Neural cell (in vitro differentiated cells): Measurements from ENCODE around the gene ATAD1. TPM values are rescaled to one million over a fixed set of nuclear protein-coding genes. Genes with fewer than 3 reads are reported as not detected.

ENCODE experiments used
- H2AFZ ChIP-seq: fragments of 200-600, 300-800 bp; sonication (generic), shearing (Covaris generic); 2 replicates; pipeline ENCODE4 v1.6.0; 2014; ENCODE audit warnings: low read depth, mild to moderate bottlenecking, antibody characterized with exemption, low read length, moderate library complexity
- H3F3A ChIP-seq: fragments of 200-600 bp; shearing (Covaris generic); 2 replicates; pipeline ENCODE4 v1.6.1; 2016; ENCODE audit warnings: mild to moderate bottlenecking, moderate library complexity, mixed read lengths, antibody characterized with exemption, low read length; ENCODE audit not compliant: insufficient read depth, poor library complexity, severe bottlenecking
- H3K27ac ChIP-seq: fragments of 200-600, 300-800 bp; sonication (generic), shearing (Covaris generic); 2 replicates; pipeline ENCODE4 v1.5.1; 2014; ENCODE audit warnings: mild to moderate bottlenecking, low read length, moderate library complexity
- H3K27me3 ChIP-seq: fragments of 300-800, 200-600 bp; sonication (generic), shearing (Covaris generic); 2 replicates; pipeline ENCODE4 v1.6.0; 2014; ENCODE audit warnings: mild to moderate bottlenecking, low read depth, low read length, moderate library complexity; ENCODE audit not compliant: insufficient read depth
- H3K36me3 ChIP-seq: fragments of 300-800, 200-600 bp; sonication (generic), shearing (Covaris generic); 2 replicates; pipeline ENCODE4 v1.5.1; 2014; ENCODE audit warnings: mild to moderate bottlenecking, antibody characterized with exemption, low read length, moderate library complexity; ENCODE audit not compliant: insufficient read depth
- H3K4me2 ChIP-seq: fragments of 300-800, 200-600 bp; sonication (generic), shearing (Covaris generic); 2 replicates; pipeline ENCODE4 v1.6.0; 2014; ENCODE audit warnings: mild to moderate bottlenecking, low read length
- H3K4me3 ChIP-seq: fragments of 300-800, 200-600 bp; sonication (generic), shearing (Covaris generic); 2 replicates; pipeline ENCODE4 v1.5.1; 2014; ENCODE audit warnings: mild to moderate bottlenecking, low read length, moderate library complexity
- H3K79me2 ChIP-seq: fragments of 200-600 bp; shearing (Covaris generic); replicated peaks from 2 replicates; pipeline ENCODE4 v1.6.0; 2014; ENCODE audit warnings: mild to moderate bottlenecking, low read length, moderate library complexity; ENCODE audit not compliant: insufficient read depth
- H3K9ac ChIP-seq: fragments of 300-800, 200-600 bp; sonication (generic), shearing (Covaris generic); 2 replicates; pipeline ENCODE4 v1.6.1; 2016; ENCODE audit warnings: mild to moderate bottlenecking, low read length, mixed read lengths
- H3K9me2 ChIP-seq: fragments of 200-600 bp; shearing (Covaris generic); 2 replicates; pipeline ENCODE4 v1.6.1; 2016; ENCODE audit warnings: mild to moderate bottlenecking, low read length, mixed read lengths; ENCODE audit not compliant: insufficient read depth
- H3K9me3 ChIP-seq: fragments of 200-600, 300-800 bp; sonication (generic), shearing (Covaris generic); 2 replicates; pipeline ENCODE4 v1.6.1; 2016; ENCODE audit warnings: mild to moderate bottlenecking, mixed run types, low read length, moderate library complexity, mixed read lengths
- H4K20me1 ChIP-seq: fragments of 200-600 bp; shearing (Covaris generic); 2 replicates; pipeline ENCODE4 v1.6.1; 2016; ENCODE audit warnings: mild to moderate bottlenecking, mixed run types; ENCODE audit not compliant: insufficient read depth
- EP300 ChIP-seq: fragments of 450-650 bp; conservative IDR thresholded peaks from 2 replicates; pipeline ENCODE4 v1.6.1; 2014; ENCODE audit warnings: antibody characterized with exemption, mild to moderate bottlenecking, moderate library complexity; ENCODE audit not compliant: poor library complexity, severe bottlenecking
- EZH2 ChIP-seq: fragments of 200-600, 300-800 bp; shearing (Covaris generic), sonication (generic); IDR thresholded peaks from 2 replicates; pipeline ENCODE4 v1.6.1; 2014; ENCODE audit warnings: antibody characterized with exemption, low read length, borderline replicate concordance, mild to moderate bottlenecking; ENCODE audit not compliant: insufficient read depth, poor library complexity, severe bottlenecking
- MXI1 ChIP-seq: fragments of 450-650 bp; conservative IDR thresholded peaks from 2 replicates; pipeline ENCODE4 v1.6.1; 2014; ENCODE audit warnings: antibody characterized with exemption, mild to moderate bottlenecking; ENCODE audit not compliant: poor library complexity, severe bottlenecking
- POLR2AphosphoS5 ChIP-seq: IDR thresholded peaks from 2 replicates; pipeline ENCODE4 v1.6.1; 2012
- RAD21 ChIP-seq: fragments of 450-650 bp; conservative IDR thresholded peaks from 2 replicates; pipeline ENCODE4 v1.6.1; 2014; ENCODE audit warnings: antibody characterized with exemption, mild to moderate bottlenecking, moderate library complexity
- REST ChIP-seq: IDR thresholded peaks from 2 replicates; pipeline ENCODE4 v1.6.1; 2012; ENCODE audit warnings: borderline replicate concordance
- SMC3 ChIP-seq: fragments of 450-650 bp; conservative IDR thresholded peaks from 2 replicates; pipeline ENCODE4 v1.6.1; 2014; ENCODE audit warnings: antibody characterized with exemption, mild to moderate bottlenecking, moderate library complexity; ENCODE audit not compliant: poor library complexity
- TAF1 ChIP-seq: IDR thresholded peaks from 2 replicates; pipeline ENCODE4 v1.6.1; 2012; ENCODE audit warnings: low read depth
- polyA plus RNA-seq: library from polyadenylated mRNA; depleted of rRNA; stranded (reverse); fragments of >200 nt; gene quantifications from 2 replicates; pipeline ENCODE4 v1.2.3, GENCODE V29; 2014
- TF ChIP-seq, protein P1 (sequence below): fragments of 450-650 bp; IDR thresholded peaks from 2 replicates; pipeline ENCODE4 v1.5.1; 2014; ENCODE audit warnings: antibody characterized with exemption, mild to moderate bottlenecking, moderate library complexity; ENCODE audit not compliant: poor library complexity, severe bottlenecking

Gene ATAD1
- polyA plus RNA-seq, 1 donor from 2014 or later: 165 TPM

- H3K36me3 ChIP-seq: no peaks in the 10 kb centered on the region
- H3K4me2 ChIP-seq: no peak overlapping the region
- TF ChIP-seq RAD21 (no peak), TAF1 (no peak), EZH2 (no peak), POLR2AphosphoS5 (no peak), EP300 (no peak), MXI1 (no peak), SMC3 (no peak), REST (no peak)
- TF ChIP-seq, protein P1, sequence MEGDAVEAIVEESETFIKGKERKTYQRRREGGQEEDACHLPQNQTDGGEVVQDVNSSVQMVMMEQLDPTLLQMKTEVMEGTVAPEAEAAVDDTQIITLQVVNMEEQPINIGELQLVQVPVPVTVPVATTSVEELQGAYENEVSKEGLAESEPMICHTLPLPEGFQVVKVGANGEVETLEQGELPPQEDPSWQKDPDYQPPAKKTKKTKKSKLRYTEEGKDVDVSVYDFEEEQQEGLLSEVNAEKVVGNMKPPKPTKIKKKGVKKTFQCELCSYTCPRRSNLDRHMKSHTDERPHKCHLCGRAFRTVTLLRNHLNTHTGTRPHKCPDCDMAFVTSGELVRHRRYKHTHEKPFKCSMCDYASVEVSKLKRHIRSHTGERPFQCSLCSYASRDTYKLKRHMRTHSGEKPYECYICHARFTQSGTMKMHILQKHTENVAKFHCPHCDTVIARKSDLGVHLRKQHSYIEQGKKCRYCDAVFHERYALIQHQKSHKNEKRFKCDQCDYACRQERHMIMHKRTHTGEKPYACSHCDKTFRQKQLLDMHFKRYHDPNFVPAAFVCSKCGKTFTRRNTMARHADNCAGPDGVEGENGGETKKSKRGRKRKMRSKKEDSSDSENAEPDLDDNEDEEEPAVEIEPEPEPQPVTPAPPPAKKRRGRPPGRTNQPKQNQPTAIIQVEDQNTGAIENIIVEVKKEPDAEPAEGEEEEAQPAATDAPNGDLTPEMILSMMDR: no peak
- no peak overlapping the region for H3K9ac ChIP-seq
- H3K27me3 ChIP-seq: no peaks in the 10 kb centered on the region
- H2AFZ ChIP-seq: no peak overlapping the region
- H4K20me1 ChIP-seq: no peaks in the 10 kb centered on the region
- H3K9me2 ChIP-seq: no peaks in the 10 kb centered on the region
- no peak overlapping the region for H3K4me3 ChIP-seq
- H3K27ac ChIP-seq: no peak overlapping the region
- H3K79me2 ChIP-seq: no peaks in the 10 kb centered on the region
- no peaks in the 10 kb centered on the region for H3K9me3 ChIP-seq
- no peaks in the 10 kb centered on the region for H3F3A ChIP-seq
These were observed 65.5 kb downstream of the ATAD1 start for GRCh38 chr10:87752566-87752965.

- H3K27ac ChIP-seq: no peak overlapping the region
- no peak overlapping the region for H3K9ac ChIP-seq
- H3K27me3 ChIP-seq: no peaks in the 10 kb centered on the region
- H3K4me3 ChIP-seq: no peak overlapping the region
- H3K4me2 ChIP-seq: no peak overlapping the region
- no peaks in the 10 kb centered on the region for H3K36me3 ChIP-seq
- no peaks in the 10 kb centered on the region for H3K9me3 ChIP-seq
- H3K79me2 ChIP-seq: no peaks in the 10 kb centered on the region
- H2AFZ ChIP-seq: no peak overlapping the region
- H4K20me1 ChIP-seq: no peaks in the 10 kb centered on the region
- no peaks in the 10 kb centered on the region for H3F3A ChIP-seq
- no peak for TF ChIP-seq MXI1
- no peak for TF ChIP-seq EP300
- TF ChIP-seq POLR2AphosphoS5: no peak
- TF ChIP-seq EZH2: no peak
- TF ChIP-seq RAD21: no peak
- no peak for TF ChIP-seq SMC3
- no peak for TF ChIP-seq REST
- no peak for TF ChIP-seq TAF1
- H3K9me2 ChIP-seq: no peaks in the 10 kb centered on the region
These were observed 66.8 kb downstream of the ATAD1 start for GRCh38 chr10:87751274-87751673.
